ENCODE data around the gene DTX3.
"Not testable (repeated sequence)": the region's sequence is repeated elsewhere in the genome, so short reads cannot be mapped to it uniquely, and the experiment has no call there.

- TF ChIP-seq POLR2A, CTCF (IDR thresholded peaks at IDR 0.05): not testable (repeated sequence)
Observed at GRCh38 chr12:57618431-57618830, 13.8 kb downstream of the DTX3 start.
